ENCODE measurements around the gene MOB3A. TPM values are rescaled to one million over a fixed set of nuclear protein-coding genes. Genes with fewer than 3 reads are reported as not detected.
"Not testable (repeated sequence)": the region's sequence is repeated elsewhere in the genome, so short reads cannot be mapped to it uniquely, and the experiment has no call there.

The MOB3A gene
- total and polyA plus RNA-seq, 4 experiments from 2014 or later, result 29.6 to 135 (median 122) TPM

DNA sequence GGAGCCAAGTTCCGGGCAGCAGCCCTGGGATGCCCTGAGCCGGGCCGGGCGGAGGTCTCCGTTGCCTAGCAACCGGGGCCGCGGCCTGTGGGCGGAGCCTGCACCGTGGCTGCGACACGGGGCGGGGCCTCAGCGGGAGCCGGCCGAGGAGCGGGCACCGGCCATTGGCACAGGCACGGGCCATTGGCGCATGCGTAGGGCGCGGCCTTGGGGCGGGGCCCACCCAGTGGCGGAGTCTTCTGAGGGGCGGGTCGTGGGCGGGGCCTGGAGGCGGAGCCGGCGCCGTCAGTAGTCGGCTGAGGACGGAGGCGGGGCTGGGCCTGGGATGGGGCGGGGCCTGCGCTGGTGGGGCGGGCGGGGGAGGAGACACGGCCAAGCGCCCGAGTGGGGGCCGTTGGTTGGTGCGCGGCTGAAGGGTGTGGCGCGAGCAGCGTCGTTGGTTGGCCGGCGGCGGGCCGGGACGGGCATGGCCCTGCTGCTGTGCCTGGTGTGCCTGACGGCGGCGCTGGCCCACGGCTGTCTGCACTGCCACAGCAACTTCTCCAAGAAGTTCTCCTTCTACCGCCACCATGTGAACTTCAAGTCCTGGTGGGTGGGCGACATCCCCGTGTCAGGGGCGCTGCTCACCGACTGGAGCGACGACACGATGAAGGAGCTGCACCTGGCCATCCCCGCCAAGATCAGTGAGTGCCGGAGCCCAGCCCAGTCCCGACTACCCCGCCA lies 515 bp upstream of the MOB3A start, which contains the start of gene IZUMO4:
Gene IZUMO4 (plus strand): TSS at position 436 of the 723 bp plus-strand sequence. CDS start 31 bp downstream, at position 467.
- intact Hi-C loops (cut with micrococcal nuclease), result loop anchor here (1.0 kb wide), 7 partner anchors 11 to 154 kb away; partner anchors contain the start of genes AP3D1, MKNK2, PLEKHJ1 and SF3A2
- Histone ChIP-seq H3K4me1 (ENCODE audit: insufficient read depth, low read length) (peaks cover 38% of the 10 kb centered on the region), H3K9me3 (ENCODE audit: control insufficient read depth in 1 of 2, low read length in 2 of 2) (no peaks in the 10 kb centered on the region), H3K36me3 (ENCODE audit: insufficient read depth, low read length) (peaks cover 19% of the 10 kb centered on the region), H3K27me3 (ENCODE audit: insufficient read depth, low read length) (no peaks in the 10 kb centered on the region), H3K27ac (ENCODE audit: low read depth, low read length) (peak within 1 kb of the TSS; percentile 81), H3K4me3 (ENCODE audit: low read length in 2 of 2) (peak within 1 kb of the TSS; percentile 49 to 85)
- CTCF ChIA-PET (ENCODE audit: partially characterized antibody), result interaction anchor here (0.8 to 5.2 kb wide), 10 partner anchors 10 to 258 kb away, joined by 3 to 40 read pairs (median 4); no protein-coding TSS in a partner anchor
- POLR2A ChIA-PET (ENCODE audit: partially characterized antibody), result interaction anchor here (0.8 to 6.8 kb wide), 18 partner anchors 12 to 331 kb away, joined by 3 to 323 read pairs (median 6); partner anchors contain the start of genes BTBD2, MKNK2 and TIMM13
- peak; percentile 98 to 100 (median 99) for DNase-seq
- H3K27me3 Mint-ChIP-seq, result no peaks in the 10 kb centered on the region
- H3K4me3 Mint-ChIP-seq, result peak within 1 kb of the TSS; percentile 91 to 97 (median 96)
- peaks cover 12 to 44% (median 29%) of the 10 kb centered on the region in 4 donors for H3K4me1 Mint-ChIP-seq
- H3K9me3 Mint-ChIP-seq, result peaks cover 0 to 5% (median 0%) of the 10 kb centered on the region in 8 donors
- peak within 1 kb of the TSS; percentile 95 to 99 (median 96) for H3K27ac Mint-ChIP-seq
- H3K36me3 Mint-ChIP-seq, result peaks cover 7 to 23% of the 10 kb centered on the region in 2 donors

DNA sequence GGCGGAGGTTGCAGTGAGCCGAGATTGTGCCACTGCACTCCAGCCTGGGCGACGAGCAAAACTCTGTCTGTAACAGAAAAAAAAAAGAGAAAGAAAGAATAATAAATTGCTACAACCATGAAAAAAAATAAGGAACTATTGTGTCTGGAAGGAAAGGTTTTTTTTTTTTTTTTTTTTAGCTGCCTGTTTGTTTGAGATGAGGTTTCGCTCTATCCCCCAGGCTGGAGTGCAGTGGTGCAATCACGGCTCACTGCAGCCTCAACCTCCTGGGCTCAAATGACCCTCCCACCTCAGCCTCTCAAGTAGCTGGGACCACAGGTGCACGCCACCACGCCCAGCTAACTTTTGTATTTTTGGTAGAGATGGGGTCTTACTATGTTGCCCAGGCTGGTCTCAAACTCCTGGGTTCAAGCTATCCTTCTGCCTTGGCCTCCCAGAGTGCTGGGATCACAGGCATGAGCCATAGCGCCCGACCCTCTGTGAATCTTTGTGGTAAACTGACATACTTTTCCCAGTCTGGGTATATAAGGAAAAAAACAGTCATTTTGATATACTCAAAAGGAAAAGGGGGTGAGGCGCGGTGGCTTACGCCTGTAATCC lies 4.1 kb downstream of the MOB3A start:
- peak overlapping the region in 2 of 7 donors; percentile 12 to 95 for H3K27ac Mint-ChIP-seq

GRCh38 chr19:2089727-2090053 lies 6.4 kb downstream of the MOB3A start:
- Mint-ChIP-seq H3K4me3 (peak overlapping the region; percentile 63 to 86 (median 76)), H3K4me1 (peaks cover 51 to 83% (median 68%) of the 10 kb centered on the region in 4 donors), H3K27me3 (peaks cover 0 to 2% of the 10 kb centered on the region in 2 donors), H3K27ac (peak overlapping the region; percentile 88 to 98 (median 92)), H3K9me3 (peaks cover 0 to 4% (median 0%) of the 10 kb centered on the region in 8 donors), H3K36me3 (peaks cover 12 to 23% of the 10 kb centered on the region in 2 donors)
- Histone ChIP-seq H3K27me3 (ENCODE audit: insufficient read depth, low read length) (no peaks in the 10 kb centered on the region), H3K36me3 (ENCODE audit: insufficient read depth, low read length) (peaks cover 3% of the 10 kb centered on the region), H3K27ac (ENCODE audit: low read depth, low read length) (peak overlapping the region; percentile 33), H3K4me1 (ENCODE audit: insufficient read depth, low read length) (peaks cover 87% of the 10 kb centered on the region), H3K4me3 (ENCODE audit: low read length in 2 of 2) (no peak overlapping the region), H3K9me3 (ENCODE audit: control insufficient read depth in 1 of 2, low read length in 2 of 2) (no peaks in the 10 kb centered on the region)
- POLR2A ChIA-PET (ENCODE audit: partially characterized antibody), result interaction anchor here (0.7 to 1.5 kb wide), 4 partner anchors 20 to 41 kb away, joined by 3 to 8 read pairs (median 4); partner anchors contain the start of gene MKNK2
- DNase-seq, result no peak
- intact Hi-C loops (cut with micrococcal nuclease), result no loop called here
- CTCF ChIA-PET (ENCODE audit: partially characterized antibody), result no interaction called here

More for the DNA sequence above, 4.1 kb downstream of the MOB3A start:
- H3K27ac ChIP-seq (ENCODE audit: low read depth, low read length); H3K9me3 ChIP-seq (ENCODE audit: control insufficient read depth in 1 of 2, low read length in 2 of 2); H3K9me3 Mint-ChIP-seq; intact Hi-C loops (cut with micrococcal nuclease); H3K36me3 ChIP-seq (ENCODE audit: insufficient read depth, low read length); H3K27me3 ChIP-seq (ENCODE audit: insufficient read depth, low read length); H3K27me3 Mint-ChIP-seq; H3K4me3 ChIP-seq (ENCODE audit: low read length in 2 of 2); DNase-seq: not testable (repeated sequence)
- H3K4me1 Mint-ChIP-seq, result peaks cover 42 to 79% (median 62%) of the 10 kb centered on the region in 4 donors
- ChIA-PET POLR2A (ENCODE audit: partially characterized antibody) (interaction anchor here (0.7 to 6.8 kb wide), 4 partner anchors 8 to 1012 kb away, joined by 4 to 323 read pairs (median 8); no protein-coding TSS in a partner anchor), CTCF (ENCODE audit: partially characterized antibody) (interaction anchor here (1.4 to 5.2 kb wide), 3 partner anchors 9 to 73 kb away, joined by 4 to 40 read pairs (median 20); no protein-coding TSS in a partner anchor)
- H3K4me1 ChIP-seq (ENCODE audit: insufficient read depth, low read length), result peaks cover 72% of the 10 kb centered on the region
- peak overlapping the region in 4 of 8 donors; percentile 25 to 47 (median 28) for H3K4me3 Mint-ChIP-seq
- H3K36me3 Mint-ChIP-seq, result peaks cover 7 to 29% of the 10 kb centered on the region in 2 donors

DNA sequence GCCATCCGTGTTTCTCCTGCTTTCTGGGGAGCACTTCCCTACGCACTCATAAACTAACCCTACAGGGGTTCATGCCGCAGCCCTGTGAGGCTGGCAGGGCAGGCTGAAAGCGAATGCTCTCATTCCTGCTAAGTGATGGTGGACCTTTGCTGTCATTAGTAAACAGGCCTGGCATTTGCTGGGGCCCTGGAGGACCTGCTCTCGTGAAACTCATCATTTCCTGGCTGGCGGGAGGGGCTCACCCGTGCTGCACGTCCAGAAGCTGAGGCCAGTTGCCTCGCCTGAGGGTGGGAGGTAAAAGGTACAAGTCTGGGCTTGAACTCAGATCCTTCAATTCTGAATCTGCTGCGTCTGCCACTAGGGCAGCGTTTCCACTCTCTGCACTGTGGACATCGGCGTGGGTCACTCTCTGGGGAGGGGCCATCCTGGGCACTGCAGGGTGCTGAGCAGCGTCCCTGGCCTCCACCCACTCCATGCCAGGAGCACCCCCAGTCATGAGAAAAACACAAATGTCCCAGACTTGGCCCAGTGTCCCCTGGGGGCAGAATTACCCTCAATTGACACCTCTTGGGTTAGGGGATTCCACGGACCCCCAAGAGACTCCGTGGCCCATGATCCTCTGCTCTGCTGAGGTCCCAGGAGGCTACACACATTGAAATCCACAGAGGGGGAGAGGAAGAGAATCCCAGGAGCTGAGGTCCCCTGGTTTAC lies 7.0 kb downstream of the MOB3A start:
- ChIA-PET POLR2A (ENCODE audit: partially characterized antibody) (interaction anchor here (1.0 to 1.5 kb wide), 2 partner anchors 19 to 38 kb away, joined by 5 to 8 read pairs; partner anchors contain the start of gene MKNK2), CTCF (ENCODE audit: partially characterized antibody) (no interaction called here)
- H3K27ac ChIP-seq (ENCODE audit: low read depth, low read length), result peak overlapping the region; percentile 33
- no peaks in the 10 kb centered on the region for H3K9me3 ChIP-seq (ENCODE audit: control insufficient read depth in 1 of 2, low read length in 2 of 2)
- Mint-ChIP-seq H3K4me1 (peaks cover 46 to 78% (median 63%) of the 10 kb centered on the region in 4 donors), H3K27ac (peak overlapping the region; percentile 88 to 98 (median 92)), H3K27me3 (peaks cover 0 to 2% of the 10 kb centered on the region in 2 donors), H3K9me3 (peaks cover 0 to 4% (median 0%) of the 10 kb centered on the region in 8 donors), H3K4me3 (peak overlapping the region in 7 of 8 donors; percentile 45 to 86 (median 70)), H3K36me3 (peaks cover 7 to 23% of the 10 kb centered on the region in 2 donors)
- peaks cover 83% of the 10 kb centered on the region for H3K4me1 ChIP-seq (ENCODE audit: insufficient read depth, low read length)
- intact Hi-C loops (cut with micrococcal nuclease), result no loop called here
- H3K27me3 ChIP-seq (ENCODE audit: insufficient read depth, low read length), result no peaks in the 10 kb centered on the region
- peaks cover 3% of the 10 kb centered on the region for H3K36me3 ChIP-seq (ENCODE audit: insufficient read depth, low read length)
- no peak overlapping the region for H3K4me3 ChIP-seq (ENCODE audit: low read length in 2 of 2)
- no peak for DNase-seq

DNA sequence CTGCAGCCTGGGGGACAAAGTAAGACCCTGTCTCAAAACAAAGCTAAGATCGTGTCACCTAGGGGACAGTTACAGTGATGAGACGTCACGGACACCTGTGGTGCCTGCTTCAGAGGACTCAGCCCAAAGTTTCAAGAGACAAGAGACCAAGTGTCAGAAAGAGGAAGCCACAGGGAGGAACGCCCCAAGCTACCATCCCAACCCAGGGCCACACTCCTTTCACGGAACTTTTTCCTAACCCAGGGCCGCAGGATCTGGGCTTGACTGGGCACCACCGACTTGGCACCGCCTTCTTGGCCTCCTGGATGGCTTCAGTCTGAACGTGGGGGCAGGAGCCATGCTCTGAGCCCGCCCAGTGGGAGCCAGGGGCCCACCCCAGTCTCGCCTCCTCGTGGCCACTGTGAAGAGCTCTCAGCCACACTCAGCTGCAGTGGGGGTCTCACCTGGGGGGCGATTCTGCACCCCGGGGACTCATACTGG lies 8.5 kb downstream of the MOB3A start:
- Histone ChIP-seq H3K9me3 (ENCODE audit: control insufficient read depth in 1 of 2, low read length in 2 of 2) (no peaks in the 10 kb centered on the region), H3K27me3 (ENCODE audit: insufficient read depth, low read length) (no peaks in the 10 kb centered on the region), H3K36me3 (ENCODE audit: insufficient read depth, low read length) (peaks cover 3% of the 10 kb centered on the region), H3K27ac (ENCODE audit: low read depth, low read length) (peak overlapping the region; percentile 54), H3K4me1 (ENCODE audit: insufficient read depth, low read length) (peaks cover 70% of the 10 kb centered on the region), H3K4me3 (ENCODE audit: low read length in 2 of 2) (peak overlapping the region in 1 of 2 donors; percentile 31)
- CTCF ChIA-PET (ENCODE audit: partially characterized antibody), result interaction anchor here (1.4 to 2.2 kb wide), 3 partner anchors 10 to 68 kb away, joined by 4 to 8 read pairs (median 5); no protein-coding TSS in a partner anchor
- Mint-ChIP-seq H3K9me3 (peaks cover 0 to 4% (median 0%) of the 10 kb centered on the region in 8 donors), H3K36me3 (peaks cover 12 to 36% of the 10 kb centered on the region in 2 donors), H3K27ac (peak overlapping the region; percentile 92 to 98 (median 96)), H3K4me1 (peaks cover 45 to 73% (median 59%) of the 10 kb centered on the region in 4 donors), H3K4me3 (peak overlapping the region; percentile 48 to 86 (median 78)), H3K27me3 (peaks cover 0 to 2% of the 10 kb centered on the region in 2 donors)
- POLR2A ChIA-PET (ENCODE audit: partially characterized antibody), result interaction anchor here (0.8 to 8.8 kb wide), 14 partner anchors 7 to 182 kb away, joined by 3 to 323 read pairs (median 4); partner anchors contain the start of genes IZUMO4 and MOB3A
- intact Hi-C loops (cut with micrococcal nuclease), result no loop called here
- DNase-seq, result peak in 4 of 5 donors; percentile 42 to 53 (median 50)
